ENCODE measurements around the gene PPP1R15B. TPM values are rescaled to one million over a fixed set of nuclear protein-coding genes. Genes with fewer than 3 reads are reported as not detected.
"Not testable (repeated sequence)": the region's sequence is repeated elsewhere in the genome, so short reads cannot be mapped to it uniquely, and the experiment has no call there.

PPP1R15B gene
- total and polyA plus RNA-seq, 8 donors, result 6.5 to 74.4 (median 31.6) TPM

DNA sequence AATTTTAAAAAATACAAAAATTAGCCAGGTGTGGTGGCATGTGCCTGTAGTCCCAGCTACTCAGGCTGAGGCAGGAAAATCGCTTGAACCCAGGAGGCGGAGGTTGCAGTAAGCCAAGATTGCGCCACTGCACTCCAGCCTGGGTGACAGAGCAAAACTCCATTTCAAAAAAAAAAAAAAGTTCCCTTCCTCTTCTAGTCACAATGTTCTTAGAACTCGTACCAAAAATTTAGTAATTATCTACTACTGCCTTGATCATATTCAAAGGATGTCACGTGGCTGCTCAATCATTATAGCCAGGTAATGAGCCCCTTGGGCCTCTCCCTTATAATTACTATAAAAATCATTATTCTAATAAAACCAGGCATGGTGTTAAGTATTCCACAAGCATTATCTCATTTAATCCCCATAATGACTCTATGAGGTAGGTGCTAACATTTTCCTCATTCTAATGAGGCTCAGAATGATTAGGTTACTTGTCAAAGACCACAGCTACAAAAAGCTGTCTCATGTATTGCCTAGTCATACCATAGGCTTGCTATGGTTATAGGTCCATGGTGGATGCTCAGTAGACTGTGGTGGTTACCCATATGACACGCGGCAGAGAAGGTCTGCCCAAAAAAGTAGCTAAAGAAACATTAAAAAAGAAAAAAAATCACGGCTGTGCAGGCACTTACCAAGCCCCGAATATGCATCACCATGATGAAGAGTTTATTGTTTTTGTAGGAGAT, 15.5 kb upstream of the PPP1R15B start:
- intact Hi-C loops (cut with DNase I; ENCODE audit: low total_unique reads), result no loop called here
- no peak for TF ChIP-seq POLR2A (IDR thresholded peaks at IDR 0.05)
- TF ChIP-seq, protein P1, sequence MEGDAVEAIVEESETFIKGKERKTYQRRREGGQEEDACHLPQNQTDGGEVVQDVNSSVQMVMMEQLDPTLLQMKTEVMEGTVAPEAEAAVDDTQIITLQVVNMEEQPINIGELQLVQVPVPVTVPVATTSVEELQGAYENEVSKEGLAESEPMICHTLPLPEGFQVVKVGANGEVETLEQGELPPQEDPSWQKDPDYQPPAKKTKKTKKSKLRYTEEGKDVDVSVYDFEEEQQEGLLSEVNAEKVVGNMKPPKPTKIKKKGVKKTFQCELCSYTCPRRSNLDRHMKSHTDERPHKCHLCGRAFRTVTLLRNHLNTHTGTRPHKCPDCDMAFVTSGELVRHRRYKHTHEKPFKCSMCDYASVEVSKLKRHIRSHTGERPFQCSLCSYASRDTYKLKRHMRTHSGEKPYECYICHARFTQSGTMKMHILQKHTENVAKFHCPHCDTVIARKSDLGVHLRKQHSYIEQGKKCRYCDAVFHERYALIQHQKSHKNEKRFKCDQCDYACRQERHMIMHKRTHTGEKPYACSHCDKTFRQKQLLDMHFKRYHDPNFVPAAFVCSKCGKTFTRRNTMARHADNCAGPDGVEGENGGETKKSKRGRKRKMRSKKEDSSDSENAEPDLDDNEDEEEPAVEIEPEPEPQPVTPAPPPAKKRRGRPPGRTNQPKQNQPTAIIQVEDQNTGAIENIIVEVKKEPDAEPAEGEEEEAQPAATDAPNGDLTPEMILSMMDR (IDR thresholded peaks at IDR 0.05), result no peak
- TF ChIP-seq POLR2AphosphoS5 (IDR thresholded peaks at IDR 0.05), result no peak
- no peak for TF ChIP-seq EP300 (IDR thresholded peaks at IDR 0.05)
- peak in 1 of 2 donors; percentile 18 for DNase-seq
- H3K9me3 ChIP-seq, result no peaks in the 10 kb centered on the region
- peaks cover 7 to 22% (median 10%) of the 10 kb centered on the region in 4 donors for H3K4me1 ChIP-seq
- no peak overlapping the region for H3K4me3 ChIP-seq
- peak overlapping the region in 1 of 5 donors; percentile 9 for H3K27ac ChIP-seq
- peaks cover 24 to 98% (median 87%) of the 10 kb centered on the region in 4 donors for H3K36me3 ChIP-seq
- 87 to 96% (median 91%) methylated on average over 9 of the region's 9 CpGs for WGBS, 5 donors
- H3K27me3 ChIP-seq, result no peaks in the 10 kb centered on the region

DNA sequence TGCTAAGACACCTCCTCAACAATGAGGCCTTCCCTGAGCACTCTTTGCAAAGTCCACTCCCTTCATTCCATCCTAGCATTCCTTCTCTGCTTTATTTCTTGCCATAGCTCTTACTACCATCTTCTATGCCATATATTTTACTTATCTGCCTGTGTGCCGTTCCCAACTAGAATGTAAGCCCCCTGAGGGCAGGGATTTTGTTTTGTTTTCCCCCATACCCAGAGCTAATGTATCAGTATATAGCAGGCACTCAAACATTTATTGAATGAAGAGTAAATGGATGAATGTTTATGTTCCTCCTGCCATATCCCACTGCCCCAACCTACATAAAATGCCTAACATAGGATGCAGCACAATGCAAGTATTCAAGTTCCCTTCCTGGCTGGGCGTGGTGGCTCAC, 14.9 kb upstream of the PPP1R15B start:
- 90 to 97% (median 94%) methylated on average over 2 of the region's 2 CpGs for WGBS, 5 donors
- H3K9me3 ChIP-seq, result no peaks in the 10 kb centered on the region
- intact Hi-C loops (cut with DNase I; ENCODE audit: low total_unique reads), result no loop called here
- no peak for DNase-seq
- TF ChIP-seq POLR2A (IDR thresholded peaks at IDR 0.05), result no peak
- peaks cover 1 to 15% (median 4%) of the 10 kb centered on the region in 4 donors for H3K4me1 ChIP-seq
- H3K36me3 ChIP-seq, result peaks cover 22 to 96% (median 85%) of the 10 kb centered on the region in 4 donors
- no peak overlapping the region for H3K4me3 ChIP-seq
- H3K27me3 ChIP-seq, result no peaks in the 10 kb centered on the region
- peak overlapping the region in 1 of 5 donors; percentile 9 for H3K27ac ChIP-seq

DNA sequence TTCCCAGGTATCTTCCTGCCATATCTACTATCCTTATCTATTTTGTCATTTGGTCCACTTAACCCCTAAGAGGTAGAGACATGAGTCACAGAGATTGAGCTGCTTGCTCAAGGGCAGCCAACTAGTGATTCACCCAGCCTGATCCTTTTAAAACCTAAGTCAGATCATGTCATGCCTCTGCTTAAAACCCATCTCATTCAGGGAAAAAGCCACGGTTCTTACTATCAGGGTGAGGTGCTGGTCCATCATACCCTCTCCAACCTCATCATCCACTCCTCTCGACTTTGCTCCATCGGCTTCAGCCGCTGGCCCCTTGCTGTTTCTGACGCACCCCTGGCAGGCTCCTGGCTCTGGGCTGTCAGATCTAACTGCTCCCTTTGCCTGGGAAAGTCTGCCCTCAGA, 14.4 kb upstream of the PPP1R15B start:
- peak in 1 of 2 donors; percentile 21 for DNase-seq
- Histone ChIP-seq H3K4me1 (peaks cover 0 to 11% (median under 1%) of the 10 kb centered on the region in 4 donors), H3K27me3 (no peaks in the 10 kb centered on the region), H3K27ac (no peak overlapping the region), H3K9me3 (no peaks in the 10 kb centered on the region), H3K4me3 (no peak overlapping the region), H3K36me3 (peaks cover 24 to 97% (median 85%) of the 10 kb centered on the region in 4 donors)
- 89 to 93% (median 92%) methylated on average over 5 of the region's 5 CpGs for WGBS, 5 donors
- TF ChIP-seq, protein P1 (IDR thresholded peaks at IDR 0.05), result no peak
- TF ChIP-seq EP300 (IDR thresholded peaks at IDR 0.05), result no peak
- no peak for TF ChIP-seq POLR2A (IDR thresholded peaks at IDR 0.05)
- intact Hi-C loops (cut with DNase I; ENCODE audit: low total_unique reads), result no loop called here

DNA sequence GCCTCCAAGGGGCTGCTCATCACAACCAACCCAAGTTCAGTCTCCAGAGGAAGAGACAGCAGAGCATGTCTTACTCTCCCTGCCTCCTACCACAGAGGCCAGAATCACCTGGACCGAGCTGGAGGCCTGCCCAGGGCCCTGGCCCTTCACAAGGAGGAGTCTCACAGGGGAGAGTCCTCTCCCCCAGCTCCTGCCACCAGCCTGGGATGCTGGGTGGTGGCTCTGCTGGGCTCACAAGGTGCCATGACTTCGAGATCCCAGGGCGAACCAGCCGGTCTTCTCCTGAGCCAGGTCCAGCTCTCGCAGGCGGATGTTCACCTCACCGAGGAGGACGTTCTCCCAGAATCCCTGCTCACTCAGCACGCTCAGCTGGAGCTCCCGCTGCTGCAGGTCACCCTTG, 13.0 kb upstream of the PPP1R15B start:
- Histone ChIP-seq H3K36me3 (peaks cover 24 to 84% (median 77%) of the 10 kb centered on the region in 4 donors), H3K4me3 (no peak overlapping the region), H3K9me3 (no peaks in the 10 kb centered on the region), H3K27ac (no peak overlapping the region), H3K27me3 (no peaks in the 10 kb centered on the region), H3K4me1 (peaks cover 0 to 20% (median under 1%) of the 10 kb centered on the region in 4 donors)
- intact Hi-C loops (cut with DNase I; ENCODE audit: low total_unique reads), result no loop called here
- WGBS, 5 donors, result 89 to 93% (median 92%) methylated on average over 9 to 10 of the region's 10 CpGs
- peak in 1 of 2 donors; percentile 18 for DNase-seq
- TF ChIP-seq, protein P1 (IDR thresholded peaks at IDR 0.05), result no peak
- TF ChIP-seq EP300 (IDR thresholded peaks at IDR 0.05) (no peak), POLR2AphosphoS5 (IDR thresholded peaks at IDR 0.05) (no peak), POLR2A (IDR thresholded peaks at IDR 0.05) (no peak)

DNA sequence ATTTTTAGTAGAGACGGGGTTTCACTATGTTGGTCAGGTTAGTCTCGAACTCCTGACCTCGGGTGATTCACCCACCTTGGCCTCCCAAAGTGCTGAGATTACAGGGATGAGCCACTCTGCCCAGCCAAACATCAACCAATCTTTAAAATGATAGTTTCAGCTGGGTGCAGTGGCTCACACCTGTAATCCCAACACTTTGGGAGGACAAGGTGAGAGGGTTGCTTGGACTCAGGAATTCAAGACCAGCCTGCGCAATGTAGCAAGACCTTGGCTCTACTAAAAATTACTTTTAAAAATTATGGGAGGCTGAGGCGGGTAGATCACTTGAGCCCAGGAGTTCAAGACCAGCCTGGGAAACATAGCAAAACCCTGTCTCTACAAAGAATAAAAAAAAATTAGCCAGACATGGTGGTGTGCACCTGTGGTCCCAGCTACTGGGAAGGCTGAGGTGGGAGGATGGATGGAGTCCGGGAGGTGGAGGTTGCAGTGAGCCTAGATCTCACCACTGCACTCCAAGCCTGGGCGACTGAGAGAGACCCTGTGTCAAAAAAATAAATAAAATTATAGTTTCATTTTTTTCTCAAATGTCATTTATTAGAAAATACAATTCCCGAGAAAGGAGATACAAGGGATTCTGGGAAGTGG, 10.6 kb upstream of the PPP1R15B start:
- peak overlapping the region in 3 of 5 donors; percentile 18 to 48 (median 26) for H3K27ac ChIP-seq
- WGBS, 5 donors, result 87 to 95% (median 93%) methylated on average over 8 of the region's 8 CpGs
- H3K36me3 ChIP-seq, result peaks cover 24 to 60% (median 52%) of the 10 kb centered on the region in 4 donors
- H3K9me3 ChIP-seq; intact Hi-C loops (cut with DNase I; ENCODE audit: low total_unique reads); H3K4me3 ChIP-seq; DNase-seq; H3K27me3 ChIP-seq: not testable (repeated sequence)
- peaks cover 14 to 42% (median 20%) of the 10 kb centered on the region in 4 donors for H3K4me1 ChIP-seq
